Measurements from ENCODE around the gene ADCK1. TPM values are rescaled to one million over a fixed set of nuclear protein-coding genes. Genes with fewer than 3 reads are reported as not detected.
"Not testable (repeated sequence)": the region's sequence is repeated elsewhere in the genome, so short reads cannot be mapped to it uniquely, and the experiment has no call there.

The ADCK1 gene
- polyA plus RNA-seq, 2 donors = 4.4 to 5.2 TPM

- no peaks in the 10 kb centered on the region for H3K4me1 ChIP-seq (ENCODE audit: control insufficient read depth in 2 of 2, insufficient read depth in 2 of 2, low read length in 1 of 2)
- H3K27ac ChIP-seq (ENCODE audit: low read depth in 2 of 2, low read length in 1 of 2) = no peak overlapping the region
- WGBS, 2 donors = 71% methylated on average over 4 of the region's 4 CpGs
- no peak overlapping the region for H3K4me3 ChIP-seq (ENCODE audit: low read depth in 1 of 2, low read length in 2 of 2)
- H3K36me3 ChIP-seq (ENCODE audit: control insufficient read depth in 2 of 2, insufficient read depth in 2 of 2, low read length in 1 of 2) = no peaks in the 10 kb centered on the region
- H3K9me3 ChIP-seq (ENCODE audit: control insufficient read depth in 2 of 2, insufficient read depth in 1 of 2, low read depth in 1 of 2, low read length in 1 of 2) = peaks cover 0 to 3% of the 10 kb centered on the region in 2 donors
- no peaks in the 10 kb centered on the region for H3K27me3 ChIP-seq (ENCODE audit: control insufficient read depth in 1 of 2, insufficient read depth in 2 of 2, low read length in 2 of 2)
Measured at GRCh38 chr14:77947372-77947771, 147.5 kb downstream of the ADCK1 start.

- 66% methylated on average over 5 of the region's 5 CpGs for WGBS, 2 donors
- H3K27ac ChIP-seq (ENCODE audit: low read depth in 2 of 2, low read length in 1 of 2) = no peak overlapping the region
- no peaks in the 10 kb centered on the region for H3K27me3 ChIP-seq (ENCODE audit: control insufficient read depth in 1 of 2, insufficient read depth in 2 of 2, low read length in 2 of 2)
- peaks cover 3 to 5% of the 10 kb centered on the region in 2 donors for H3K9me3 ChIP-seq (ENCODE audit: control insufficient read depth in 2 of 2, insufficient read depth in 1 of 2, low read depth in 1 of 2, low read length in 1 of 2)
- H3K4me1 ChIP-seq (ENCODE audit: control insufficient read depth in 2 of 2, insufficient read depth in 2 of 2, low read length in 1 of 2) = no peaks in the 10 kb centered on the region
- H3K4me3 ChIP-seq (ENCODE audit: low read depth in 1 of 2, low read length in 2 of 2) = no peak overlapping the region
- H3K36me3 ChIP-seq (ENCODE audit: control insufficient read depth in 2 of 2, insufficient read depth in 2 of 2, low read length in 1 of 2) = no peaks in the 10 kb centered on the region
Measured at GRCh38 chr14:77950371-77951063, 150.6 kb downstream of the ADCK1 start.

- no peak overlapping the region for H3K27ac ChIP-seq (ENCODE audit: low read depth in 2 of 2, low read length in 1 of 2)
- H3K4me3 ChIP-seq (ENCODE audit: low read depth in 1 of 2, low read length in 2 of 2) = no peak overlapping the region
- H3K36me3 ChIP-seq (ENCODE audit: control insufficient read depth in 2 of 2, insufficient read depth in 2 of 2, low read length in 1 of 2) = no peaks in the 10 kb centered on the region
- peaks cover 0 to 5% of the 10 kb centered on the region in 2 donors for H3K9me3 ChIP-seq (ENCODE audit: control insufficient read depth in 2 of 2, insufficient read depth in 1 of 2, low read depth in 1 of 2, low read length in 1 of 2)
- H3K27me3 ChIP-seq (ENCODE audit: control insufficient read depth in 1 of 2, insufficient read depth in 2 of 2, low read length in 2 of 2) = no peaks in the 10 kb centered on the region
- WGBS, 2 donors = 60 to 61% methylated on average over 13 of the region's 13 CpGs
- H3K4me1 ChIP-seq (ENCODE audit: control insufficient read depth in 2 of 2, insufficient read depth in 2 of 2, low read length in 1 of 2) = no peaks in the 10 kb centered on the region
Measured at GRCh38 chr14:77955816-77956484, 156.0 kb downstream of the ADCK1 start.

- not testable (repeated sequence) for H3K4me3 ChIP-seq (ENCODE audit: low read depth in 1 of 2, low read length in 2 of 2); H3K9me3 ChIP-seq (ENCODE audit: control insufficient read depth in 2 of 2, insufficient read depth in 1 of 2, low read depth in 1 of 2, low read length in 1 of 2); H3K27ac ChIP-seq (ENCODE audit: low read depth in 2 of 2, low read length in 1 of 2); H3K4me1 ChIP-seq (ENCODE audit: control insufficient read depth in 2 of 2, insufficient read depth in 2 of 2, low read length in 1 of 2); H3K36me3 ChIP-seq (ENCODE audit: control insufficient read depth in 2 of 2, insufficient read depth in 2 of 2, low read length in 1 of 2); H3K27me3 ChIP-seq (ENCODE audit: control insufficient read depth in 1 of 2, insufficient read depth in 2 of 2, low read length in 2 of 2)
- 42 to 54% methylated on average over 3 of the region's 3 CpGs for whole genome bisulfite sequencing, 2 donors
Measured at GRCh38 chr14:77959686-77960085, 159.8 kb downstream of the ADCK1 start.

GRCh38 chr14:77961847-77962580, 162.1 kb downstream of the ADCK1 start:
- Histone ChIP-seq H3K4me1 (ENCODE audit: control insufficient read depth in 2 of 2, insufficient read depth in 2 of 2, low read length in 1 of 2) (no peaks in the 10 kb centered on the region), H3K9me3 (ENCODE audit: control insufficient read depth in 2 of 2, insufficient read depth in 1 of 2, low read depth in 1 of 2, low read length in 1 of 2) (no peaks in the 10 kb centered on the region), H3K27ac (ENCODE audit: low read depth in 2 of 2, low read length in 1 of 2) (no peak overlapping the region), H3K36me3 (ENCODE audit: control insufficient read depth in 2 of 2, insufficient read depth in 2 of 2, low read length in 1 of 2) (no peaks in the 10 kb centered on the region), H3K4me3 (ENCODE audit: low read depth in 1 of 2, low read length in 2 of 2) (no peak overlapping the region), H3K27me3 (ENCODE audit: control insufficient read depth in 1 of 2, insufficient read depth in 2 of 2, low read length in 2 of 2) (no peaks in the 10 kb centered on the region)
- 74 to 79% methylated on average over 9 of the region's 9 CpGs for WGBS, 2 donors

GRCh38 chr14:77962731-77963520, 163.0 kb downstream of the ADCK1 start:
- no peaks in the 10 kb centered on the region for H3K9me3 ChIP-seq (ENCODE audit: control insufficient read depth in 2 of 2, insufficient read depth in 1 of 2, low read depth in 1 of 2, low read length in 1 of 2)
- no peaks in the 10 kb centered on the region for H3K4me1 ChIP-seq (ENCODE audit: control insufficient read depth in 2 of 2, insufficient read depth in 2 of 2, low read length in 1 of 2)
- 78 to 79% methylated on average over 10 of the region's 10 CpGs for WGBS, 2 donors
- no peaks in the 10 kb centered on the region for H3K36me3 ChIP-seq (ENCODE audit: control insufficient read depth in 2 of 2, insufficient read depth in 2 of 2, low read length in 1 of 2)
- no peak overlapping the region for H3K4me3 ChIP-seq (ENCODE audit: low read depth in 1 of 2, low read length in 2 of 2)
- H3K27me3 ChIP-seq (ENCODE audit: control insufficient read depth in 1 of 2, insufficient read depth in 2 of 2, low read length in 2 of 2) = no peaks in the 10 kb centered on the region
- H3K27ac ChIP-seq (ENCODE audit: low read depth in 2 of 2, low read length in 1 of 2) = no peak overlapping the region

GRCh38 chr14:77964586-77964985, 164.7 kb downstream of the ADCK1 start:
- Histone ChIP-seq H3K27ac (ENCODE audit: low read depth in 2 of 2, low read length in 1 of 2) (no peak overlapping the region), H3K4me1 (ENCODE audit: control insufficient read depth in 2 of 2, insufficient read depth in 2 of 2, low read length in 1 of 2) (no peaks in the 10 kb centered on the region)
- 94 to 96% methylated on average over 3 of the region's 3 CpGs for WGBS, 2 donors

GRCh38 chr14:77965050-77965449, 165.1 kb downstream of the ADCK1 start:
- Histone ChIP-seq H3K36me3 (ENCODE audit: control insufficient read depth in 2 of 2, insufficient read depth in 2 of 2, low read length in 1 of 2) (no peaks in the 10 kb centered on the region), H3K27me3 (ENCODE audit: control insufficient read depth in 1 of 2, insufficient read depth in 2 of 2, low read length in 2 of 2) (no peaks in the 10 kb centered on the region)

More at GRCh38 chr14:77964586-77964985, 164.7 kb downstream of the ADCK1 start:
- Histone ChIP-seq H3K36me3 (ENCODE audit: control insufficient read depth in 2 of 2, insufficient read depth in 2 of 2, low read length in 1 of 2) (no peaks in the 10 kb centered on the region), H3K4me3 (ENCODE audit: low read depth in 1 of 2, low read length in 2 of 2) (no peak overlapping the region), H3K9me3 (ENCODE audit: control insufficient read depth in 2 of 2, insufficient read depth in 1 of 2, low read depth in 1 of 2, low read length in 1 of 2) (no peaks in the 10 kb centered on the region), H3K27me3 (ENCODE audit: control insufficient read depth in 1 of 2, insufficient read depth in 2 of 2, low read length in 2 of 2) (no peaks in the 10 kb centered on the region)

GRCh38 chr14:77965919-77966435, 166.1 kb downstream of the ADCK1 start:
- 3 to 4% methylated on average over 30 to 35 of the region's 35 CpGs for WGBS, 2 donors
- no peaks in the 10 kb centered on the region for H3K4me1 ChIP-seq (ENCODE audit: control insufficient read depth in 2 of 2, insufficient read depth in 2 of 2, low read length in 1 of 2)
- H3K36me3 ChIP-seq (ENCODE audit: control insufficient read depth in 2 of 2, insufficient read depth in 2 of 2, low read length in 1 of 2) = no peaks in the 10 kb centered on the region
- no peak overlapping the region for H3K27ac ChIP-seq (ENCODE audit: low read depth in 2 of 2, low read length in 1 of 2)
- no peaks in the 10 kb centered on the region for H3K27me3 ChIP-seq (ENCODE audit: control insufficient read depth in 1 of 2, insufficient read depth in 2 of 2, low read length in 2 of 2)
- no peak overlapping the region for H3K4me3 ChIP-seq (ENCODE audit: low read depth in 1 of 2, low read length in 2 of 2)
- no peaks in the 10 kb centered on the region for H3K9me3 ChIP-seq (ENCODE audit: control insufficient read depth in 2 of 2, insufficient read depth in 1 of 2, low read depth in 1 of 2, low read length in 1 of 2)

More at GRCh38 chr14:77965050-77965449, 165.1 kb downstream of the ADCK1 start:
- Histone ChIP-seq H3K27ac (ENCODE audit: low read depth in 2 of 2, low read length in 1 of 2) (no peak overlapping the region), H3K4me1 (ENCODE audit: control insufficient read depth in 2 of 2, insufficient read depth in 2 of 2, low read length in 1 of 2) (no peaks in the 10 kb centered on the region), H3K4me3 (ENCODE audit: low read depth in 1 of 2, low read length in 2 of 2) (no peak overlapping the region), H3K9me3 (ENCODE audit: control insufficient read depth in 2 of 2, insufficient read depth in 1 of 2, low read depth in 1 of 2, low read length in 1 of 2) (no peaks in the 10 kb centered on the region)
- WGBS, 2 donors = 86 to 93% methylated on average over 4 of the region's 4 CpGs
